CD14-positive monocyte (primary cell): ENCODE measurements around the gene MRPL27. TPM values are rescaled to one million over a fixed set of nuclear protein-coding genes. Genes with fewer than 3 reads are reported as not detected.

Source experiments
- DNase-seq, 3 donors: peaks; one replicate each; pipeline ENCODE4 v3.0.0-alpha.2; 2011 to 2022
- H2AFZ ChIP-seq: 2 replicates; pipeline ENCODE4 v1.6.0; 2012; ENCODE audit warnings: mild to moderate bottlenecking, low read depth, low read length, inconsistent platforms; ENCODE audit not compliant: insufficient read depth, poor library complexity, severe bottlenecking
- H3K27ac ChIP-seq, 2 donors: 1 replicate in 1 of 2; 2 replicates in 1 of 2; pipeline ENCODE4 v1.5.1; 2012 to 2013; ENCODE audit warnings: low read length in 2 of 2, control low read depth in 1 of 2, inconsistent platforms in 1 of 2, low read depth in 1 of 2, mild to moderate bottlenecking in 1 of 2
- H3K27me3 ChIP-seq, 2 donors: one replicate each; pipeline versions ENCODE4 v1.6.0 to v1.6.1; 2011 to 2013; ENCODE audit warnings: low read length in 2 of 2; ENCODE audit not compliant: control insufficient read depth in 2 of 2, insufficient read depth in 2 of 2
- H3K36me3 ChIP-seq, 2 donors: replicated peaks in 1 of 2; 1 replicate in 1 of 2; 2 replicates in 1 of 2; pipeline versions ENCODE4 v1.5.1 to v1.6.1; 2012 to 2013; ENCODE audit warnings: low read length in 2 of 2, control low read depth in 1 of 2, inconsistent platforms in 1 of 2, mild to moderate bottlenecking in 1 of 2; ENCODE audit not compliant: insufficient read depth in 2 of 2, control insufficient read depth in 1 of 2
- H3K4me1 ChIP-seq, 2 donors: 1 replicate in 1 of 2; 2 replicates in 1 of 2; pipeline versions ENCODE4 v1.5.1 to v1.6.1; 2012 to 2013; ENCODE audit warnings: low read length in 2 of 2, control low read depth in 1 of 2, inconsistent platforms in 1 of 2, mild to moderate bottlenecking in 1 of 2, moderate library complexity in 1 of 2; ENCODE audit not compliant: insufficient read depth in 2 of 2, control insufficient read depth in 1 of 2
- H3K4me2 ChIP-seq: replicated peaks from 2 replicates; pipeline ENCODE3; 2012; ENCODE audit warnings: low read length, moderate library complexity, mild to moderate bottlenecking; ENCODE audit not compliant: poor library complexity, severe bottlenecking; ENCODE audit errors: extremely low read depth
- H3K4me3 ChIP-seq, 3 experiments: fragments of 200-600 bp in 1 of 3; sonication (generic) in 1 of 3; replicated peaks in 1 of 3; 1 replicate in 2 of 3; 2 replicates in 1 of 3; pipeline ENCODE4 v1.5.1; 2011 to 2013; ENCODE audit warnings: low read length in 3 of 3, mild to moderate bottlenecking in 3 of 3, control low read depth in 2 of 3, low read depth in 2 of 3, inconsistent platforms in 1 of 3, moderate library complexity in 1 of 3
- H3K79me2 ChIP-seq: 2 replicates; pipeline ENCODE4 v1.6.0; 2012; ENCODE audit warnings: mild to moderate bottlenecking, control low read depth, inconsistent platforms, low read length, moderate library complexity; ENCODE audit not compliant: insufficient read depth
- H3K9ac ChIP-seq: 2 replicates; pipeline ENCODE4 v1.6.0; 2017; ENCODE audit warnings: low read length, mild to moderate bottlenecking; ENCODE audit not compliant: insufficient read depth, poor library complexity, severe bottlenecking
- H3K9me3 ChIP-seq, 2 donors: replicated peaks in 1 of 2; 1 replicate in 1 of 2; 2 replicates in 1 of 2; pipeline versions ENCODE4 v1.5.1 to v1.6.1; 2012 to 2013; ENCODE audit warnings: low read length in 2 of 2, control low read depth in 1 of 2; ENCODE audit not compliant: control insufficient read depth in 1 of 2, insufficient read depth in 1 of 2
- H4K20me1 ChIP-seq: 2 replicates; pipeline ENCODE4 v1.6.0; 2012; ENCODE audit warnings: mild to moderate bottlenecking, low read length, control low read depth, moderate library complexity; ENCODE audit not compliant: insufficient read depth
- H3K27ac Mint-ChIP-seq, 7 donors: one replicate each; pipeline ENCODE4 v1.8.0; 2020; ENCODE audit warnings: mild to moderate bottlenecking in 7 of 7, mixed read lengths in 7 of 7, moderate library complexity in 6 of 7, inconsistent platforms in 2 of 7
- H3K27me3 Mint-ChIP-seq, 3 donors: one replicate each; pipeline ENCODE4 v1.8.0; 2021 to 2022; ENCODE audit warnings: low read depth in 3 of 3, mild to moderate bottlenecking in 3 of 3, mixed read lengths in 3 of 3, moderate library complexity in 3 of 3, inconsistent platforms in 1 of 3
- H3K36me3 Mint-ChIP-seq, 2 donors: one replicate each; pipeline ENCODE4 v1.8.0; 2020; ENCODE audit warnings: mixed read lengths in 2 of 2, inconsistent platforms in 1 of 2, mild to moderate bottlenecking in 1 of 2
- H3K4me1 Mint-ChIP-seq: one replicate; pipeline ENCODE4 v1.8.0; 2020; ENCODE audit warnings: mild to moderate bottlenecking, mixed read lengths
- H3K4me3 Mint-ChIP-seq, 2 donors: one replicate each; pipeline ENCODE4 v1.8.0; 2020; ENCODE audit warnings: mild to moderate bottlenecking in 2 of 2, mixed read lengths in 2 of 2, moderate library complexity in 1 of 2
- H3K9me3 Mint-ChIP-seq, 7 donors: one replicate each; pipeline ENCODE4 v1.8.0; 2020 to 2022; ENCODE audit warnings: mixed read lengths in 7 of 7, mild to moderate bottlenecking in 6 of 7, moderate library complexity in 6 of 7, inconsistent platforms in 2 of 7
- CTCF ChIP-seq: fragments of 200-600 bp; IDR thresholded peaks from one replicate; pipeline ENCODE4 v1.8.0; 2022; ENCODE audit warnings: antibody characterized with exemption, mild to moderate bottlenecking
- WGBS: methylation state at CpG from one replicate; pipeline ENCODE4 v1.1.5; 2013; ENCODE audit warnings: missing lambda C conversion rate; ENCODE audit not compliant: insufficient coverage; 5-methylcytosine and 5-hydroxymethylcytosine counted together
- intact Hi-C, 2 donors: fragments of 100-400 bp; cut with micrococcal nuclease; formaldehyde crosslinking; loops; one replicate each; pipeline versions ENCODE4 v1.15.0 to v1.15.1; 2023
- polyA minus RNA-seq: library from RNA; depleted of rRNA, polyadenylated mRNA; stranded (reverse); fragments of >200 nt; gene quantifications from 2 replicates; pipeline ENCODE4 v1.2.3, GENCODE V29; 2012
- polyA plus RNA-seq, 3 donors: library from polyadenylated mRNA; depleted of rRNA in 1 of 3; unstranded in 2 of 3; stranded (reverse) in 1 of 3; fragments of 300-500 nt in 2 of 3; fragments of >200 nt in 1 of 3; fragmentation: Illumina TruSeq in 2 of 3; gene quantifications; 1 replicate in 2 of 3; 2 replicates in 1 of 3; pipeline ENCODE4 v1.2.3, GENCODE V29; 2012 to 2021
- total RNA-seq, 12 experiments: library from RNA in 1 of 12; stranded (reverse) in 1 of 12; fragments of 120-200 nt in 1 of 12; gene quantifications; one replicate each; pipeline ENCODE4 v1.2.4 and lab custom pipeline; 2013 to 2026; ENCODE audit warnings: mixed read lengths in 6 of 12, inconsistent platforms in 1 of 12

Gene MRPL27
- total RNA-seq (2013) = 49.5 TPM
- polyA plus RNA-seq = 10 to 100 TPM; 33.2 to 82.3 (median 75.3) TPM
- polyA minus RNA-seq = 23.1 and 30.3 TPM in 2 replicates
- total RNA-seq (lab: John Stamatoyannopoulos, UW) = 7.5 to 21.2 (median 9.8) reads per million in 11 experiments

GRCh38 chr17:50372758-50373556 lies at the start of gene MRPL27, which contains the start of gene EME1:
Gene MRPL27 (minus strand): TSS chr17:50373184. CDS start chr17:50373170, 14 bp downstream.
Gene EME1 (plus strand): TSS chr17:50373229. CDS start chr17:50375209, 1,980 bp downstream.
- under 1% methylated on average over 34 of the region's 42 CpGs for WGBS
- Mint-ChIP-seq H3K4me3 (peak within 1 kb of the TSS; percentile 99 to 100), H3K27ac (peak within 1 kb of the TSS; percentile 97 to 100 (median 100)), H3K9me3 (no peaks in the 10 kb centered on the region), H3K27me3 (peaks cover 0 to 1% (median 0%) of the 10 kb centered on the region in 3 donors), H3K36me3 (peaks cover 33 to 38% of the 10 kb centered on the region in 2 donors), H3K4me1 (peaks cover 20% of the 10 kb centered on the region)
- intact Hi-C loops = loop anchor here in 1 of 2 donors (2.0 kb wide), 1 partner anchor 24 kb away; the partner anchor contains the start of gene LRRC59
- Histone ChIP-seq H3K79me2 (peaks cover 37% of the 10 kb centered on the region), H3K27ac (peak within 1 kb of the TSS; percentile 87 to 98), H3K4me2 (peak within 1 kb of the TSS; percentile 70), H3K36me3 (peaks cover 25 to 30% of the 10 kb centered on the region in 2 donors), H4K20me1 (peaks cover 18% of the 10 kb centered on the region), H3K9me3 (no peaks in the 10 kb centered on the region), H2AFZ (peak within 1 kb of the TSS; percentile 85), H3K4me3 (peak within 1 kb of the TSS; percentile 61 to 89 (median 87)), H3K27me3 (no peaks in the 10 kb centered on the region), H3K4me1 (peaks cover 16 to 22% of the 10 kb centered on the region in 2 donors), H3K9ac (peak within 1 kb of the TSS; percentile 89)
- TF ChIP-seq CTCF = no peak
- peak; percentile 83 to 87 (median 85) for DNase-seq

GRCh38 chr17:50422738-50423137 lies 49.8 kb upstream of the MRPL27 start:
- no peak for DNase-seq
- Mint-ChIP-seq H3K9me3 (peaks cover 0 to 5% (median 3%) of the 10 kb centered on the region in 7 donors), H3K4me1 (peaks cover 55% of the 10 kb centered on the region), H3K27ac (no peak overlapping the region), H3K27me3 (peaks cover 0 to 5% (median 0%) of the 10 kb centered on the region in 3 donors), H3K36me3 (no peaks in the 10 kb centered on the region), H3K4me3 (no peak overlapping the region)
- H4K20me1 ChIP-seq = no peaks in the 10 kb centered on the region
- WGBS = no CpG with 5 or more reads among the region's 2 CpGs
- H3K9ac ChIP-seq = no peak overlapping the region
- no peak overlapping the region for H3K4me3 ChIP-seq
- H3K36me3 ChIP-seq = no peaks in the 10 kb centered on the region
- intact Hi-C loops = no loop called here
- H3K9me3 ChIP-seq = no peaks in the 10 kb centered on the region
- no peaks in the 10 kb centered on the region for H3K27me3 ChIP-seq
- TF ChIP-seq CTCF = no peak
- peaks cover 52 to 56% of the 10 kb centered on the region in 2 donors for H3K4me1 ChIP-seq
- no peak overlapping the region for H3K27ac ChIP-seq
- H2AFZ ChIP-seq = no peak overlapping the region
- H3K79me2 ChIP-seq = peaks cover 6% of the 10 kb centered on the region
- H3K4me2 ChIP-seq = no peak overlapping the region
